GM12892 (cell line): ENCODE measurements around the gene PADI3.

Experiments
- POLR2A ChIP-seq: IDR thresholded peaks from 2 replicates; pipeline ENCODE4 v1.6.1; 2011; ENCODE audit warnings: low read depth, low read length, control low read depth
- POLR2AphosphoS5 ChIP-seq: IDR thresholded peaks from 2 replicates; pipeline ENCODE4 v1.6.1; 2011; ENCODE audit warnings: low read depth, low read length, control low read depth

DNA sequence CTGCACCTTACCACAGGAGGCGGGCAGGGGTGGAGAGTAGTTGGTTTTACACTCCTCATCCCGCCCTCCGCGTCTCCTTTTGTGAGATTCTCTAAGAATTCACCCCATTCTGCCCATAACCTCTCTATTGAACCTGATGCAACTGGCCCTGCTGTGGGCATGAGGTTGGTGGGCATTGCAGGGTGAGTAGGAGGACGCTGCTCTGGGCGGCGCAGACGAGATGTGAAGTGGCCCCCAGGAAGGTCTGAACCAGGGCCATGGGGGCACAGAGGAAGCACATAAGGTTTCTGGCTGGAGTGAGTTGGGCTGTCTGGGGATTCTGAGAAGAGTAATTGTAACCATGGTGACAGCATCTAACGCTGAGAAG, 35.1 kb upstream of the PADI3 start:
- TF ChIP-seq POLR2AphosphoS5 = no peak
- TF ChIP-seq POLR2A = no peak
